ENCODE results near the gene SBK2. TPM values are rescaled to one million over a fixed set of nuclear protein-coding genes. Genes with fewer than 3 reads are reported as not detected.

The SBK2 gene
- total and polyA plus RNA-seq, 9 of the 15 experiments (the other 6 are each of a cell fraction or from before 2014, with no cell fraction given): not detected

DNA sequence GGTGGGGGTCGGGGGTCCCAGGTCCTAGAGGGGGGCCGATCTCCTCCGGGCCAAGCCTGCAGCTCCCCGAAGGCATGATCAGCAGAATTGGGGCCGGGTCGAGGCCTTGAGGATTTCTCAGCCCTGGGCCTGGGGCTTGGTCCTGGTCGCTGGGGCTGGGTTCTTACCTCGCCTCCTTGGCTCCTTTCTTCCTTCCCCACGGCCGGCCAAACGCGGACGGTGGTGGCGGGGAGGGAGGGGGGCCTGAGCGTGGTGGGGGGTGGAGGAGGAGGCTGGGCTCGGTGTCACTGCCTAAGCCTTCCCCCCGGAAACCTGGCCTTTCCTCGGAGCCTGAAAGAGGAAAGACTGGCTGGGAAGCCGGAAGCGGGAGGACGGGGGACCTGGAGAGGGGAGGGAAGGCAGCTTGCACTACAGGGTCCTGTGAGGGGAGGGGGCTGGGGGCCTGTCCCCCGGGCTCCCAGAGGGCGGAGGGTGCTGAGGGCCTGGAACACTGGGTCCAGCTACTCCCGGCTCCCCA is 43.8 kb upstream of the SBK2 start, which contains the start of gene ZNF579 (continued):
- no peak for TF ChIP-seq FOXA3 (CRISPR knock-in tag; conservative IDR thresholded peaks at IDR 0.05 in 1 of 2, IDR thresholded peaks at IDR 0.05 in 1 of 2)
- TF ChIP-seq, protein P1, sequence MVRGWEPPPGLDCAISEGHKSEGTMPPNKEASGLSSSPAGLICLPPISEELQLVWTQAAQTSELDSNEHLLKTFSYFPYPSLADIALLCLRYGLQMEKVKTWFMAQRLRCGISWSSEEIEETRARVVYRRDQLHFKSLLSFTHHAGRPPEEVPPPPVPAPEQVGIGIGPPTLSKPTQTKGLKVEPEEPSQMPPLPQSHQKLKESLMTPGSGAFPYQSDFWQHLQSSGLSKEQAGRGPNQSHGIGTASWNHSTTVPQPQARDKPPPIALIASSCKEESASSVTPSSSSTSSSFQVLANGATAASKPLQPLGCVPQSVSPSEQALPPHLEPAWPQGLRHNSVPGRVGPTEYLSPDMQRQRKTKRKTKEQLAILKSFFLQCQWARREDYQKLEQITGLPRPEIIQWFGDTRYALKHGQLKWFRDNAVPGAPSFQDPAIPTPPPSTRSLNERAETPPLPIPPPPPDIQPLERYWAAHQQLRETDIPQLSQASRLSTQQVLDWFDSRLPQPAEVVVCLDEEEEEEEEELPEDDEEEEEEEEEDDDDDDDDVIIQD (CRISPR knock-in tag; IDR thresholded peaks at IDR 0.05): no peak
- TF ChIP-seq RBM34 (IDR thresholded peaks at IDR 0.05; ENCODE audit: borderline replicate concordance, insufficient read depth, low read length): no peak
- no peak for TF ChIP-seq MTA1 (IDR thresholded peaks at IDR 0.05; ENCODE audit: borderline replicate concordance)
- no peak for TF ChIP-seq XRCC4 (IDR thresholded peaks at IDR 0.05; ENCODE audit: extremely low read depth, insufficient read depth, insufficient read length)
- no peak for TF ChIP-seq MEF2A (IDR thresholded peaks at IDR 0.05; ENCODE audit: control insufficient read depth, low read depth, low read length)
- TF ChIP-seq ZNF551 (CRISPR knock-in tag; IDR thresholded peaks at IDR 0.05): no peak
- no peak for TF ChIP-seq ZNF239 (CRISPR knock-in tag; IDR thresholded peaks at IDR 0.05)
- no peak for TF ChIP-seq POLR3G (IDR thresholded peaks at IDR 0.05; ENCODE audit: extremely low read depth, insufficient read length, insufficient replicate concordance)
- TF ChIP-seq KLF16 (IDR thresholded peaks at IDR 0.05): no peak
- TF ChIP-seq TBL1XR1 (IDR thresholded peaks at IDR 0.05; ENCODE audit: low read length in 2 of 2): no peak
- TF ChIP-seq, protein P2, sequence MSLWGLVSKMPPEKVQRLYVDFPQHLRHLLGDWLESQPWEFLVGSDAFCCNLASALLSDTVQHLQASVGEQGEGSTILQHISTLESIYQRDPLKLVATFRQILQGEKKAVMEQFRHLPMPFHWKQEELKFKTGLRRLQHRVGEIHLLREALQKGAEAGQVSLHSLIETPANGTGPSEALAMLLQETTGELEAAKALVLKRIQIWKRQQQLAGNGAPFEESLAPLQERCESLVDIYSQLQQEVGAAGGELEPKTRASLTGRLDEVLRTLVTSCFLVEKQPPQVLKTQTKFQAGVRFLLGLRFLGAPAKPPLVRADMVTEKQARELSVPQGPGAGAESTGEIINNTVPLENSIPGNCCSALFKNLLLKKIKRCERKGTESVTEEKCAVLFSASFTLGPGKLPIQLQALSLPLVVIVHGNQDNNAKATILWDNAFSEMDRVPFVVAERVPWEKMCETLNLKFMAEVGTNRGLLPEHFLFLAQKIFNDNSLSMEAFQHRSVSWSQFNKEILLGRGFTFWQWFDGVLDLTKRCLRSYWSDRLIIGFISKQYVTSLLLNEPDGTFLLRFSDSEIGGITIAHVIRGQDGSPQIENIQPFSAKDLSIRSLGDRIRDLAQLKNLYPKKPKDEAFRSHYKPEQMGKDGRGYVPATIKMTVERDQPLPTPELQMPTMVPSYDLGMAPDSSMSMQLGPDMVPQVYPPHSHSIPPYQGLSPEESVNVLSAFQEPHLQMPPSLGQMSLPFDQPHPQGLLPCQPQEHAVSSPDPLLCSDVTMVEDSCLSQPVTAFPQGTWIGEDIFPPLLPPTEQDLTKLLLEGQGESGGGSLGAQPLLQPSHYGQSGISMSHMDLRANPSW (CRISPR knock-in tag; IDR thresholded peaks at IDR 0.05): no peak
- TF ChIP-seq NFXL1 (CRISPR knock-in tag; IDR thresholded peaks at IDR 0.05): no peak
- no peak for TF ChIP-seq ZNF140 (CRISPR knock-in tag; IDR thresholded peaks at IDR 0.05)
- no peak for TF ChIP-seq NR1H2 (CRISPR knock-in tag; IDR thresholded peaks at IDR 0.05)
- TF ChIP-seq FUS (optimal IDR thresholded peaks at IDR 0.05; ENCODE audit: low read depth, low read length): no peak
- TF ChIP-seq, protein P3, sequence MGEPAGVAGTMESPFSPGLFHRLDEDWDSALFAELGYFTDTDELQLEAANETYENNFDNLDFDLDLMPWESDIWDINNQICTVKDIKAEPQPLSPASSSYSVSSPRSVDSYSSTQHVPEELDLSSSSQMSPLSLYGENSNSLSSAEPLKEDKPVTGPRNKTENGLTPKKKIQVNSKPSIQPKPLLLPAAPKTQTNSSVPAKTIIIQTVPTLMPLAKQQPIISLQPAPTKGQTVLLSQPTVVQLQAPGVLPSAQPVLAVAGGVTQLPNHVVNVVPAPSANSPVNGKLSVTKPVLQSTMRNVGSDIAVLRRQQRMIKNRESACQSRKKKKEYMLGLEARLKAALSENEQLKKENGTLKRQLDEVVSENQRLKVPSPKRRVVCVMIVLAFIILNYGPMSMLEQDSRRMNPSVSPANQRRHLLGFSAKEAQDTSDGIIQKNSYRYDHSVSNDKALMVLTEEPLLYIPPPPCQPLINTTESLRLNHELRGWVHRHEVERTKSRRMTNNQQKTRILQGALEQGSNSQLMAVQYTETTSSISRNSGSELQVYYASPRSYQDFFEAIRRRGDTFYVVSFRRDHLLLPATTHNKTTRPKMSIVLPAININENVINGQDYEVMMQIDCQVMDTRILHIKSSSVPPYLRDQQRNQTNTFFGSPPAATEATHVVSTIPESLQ (CRISPR knock-in tag; IDR thresholded peaks at IDR 0.05): no peak
- TF ChIP-seq RBBP5 (IDR thresholded peaks at IDR 0.05; ENCODE audit: borderline replicate concordance, insufficient read depth, low read length, poor library complexity, severe bottlenecking): peak; percentile 62
- no peak for TF ChIP-seq ZFP30 (CRISPR knock-in tag; IDR thresholded peaks at IDR 0.05; ENCODE audit: borderline replicate concordance)
- TF ChIP-seq, protein P4, sequence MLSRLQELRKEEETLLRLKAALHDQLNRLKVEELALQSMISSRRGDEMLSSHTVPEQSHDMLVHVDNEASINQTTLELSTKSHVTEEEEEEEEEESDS (CRISPR knock-in tag; IDR thresholded peaks at IDR 0.05): no peak
- no peak for TF ChIP-seq GATAD2A (IDR thresholded peaks at IDR 0.05)
- TF ChIP-seq ZSCAN32 (CRISPR knock-in tag; IDR thresholded peaks at IDR 0.05): no peak
- no peak for TF ChIP-seq SRSF7 (optimal IDR thresholded peaks at IDR 0.05; ENCODE audit: low read depth, low read length)
- no peak for TF ChIP-seq DNMT1 (IDR thresholded peaks at IDR 0.05)
